ENCODE measurements around the gene MED12L.

Gene MED12L

GRCh38 chr3:151197981-151198767 is 112.7 kb downstream of the MED12L start:
- TF ChIP-seq CTCF (IDR thresholded peaks at IDR 0.05; ENCODE audit: low read depth, low read length), result no peak
- H3K4me3 ChIP-seq (ENCODE audit: low read depth, low read length), result no peak overlapping the region

GRCh38 chr3:151198849-151199248 is 113.4 kb downstream of the MED12L start:
- TF ChIP-seq CTCF (IDR thresholded peaks at IDR 0.05; ENCODE audit: low read depth, low read length), result no peak
- H3K4me3 ChIP-seq (ENCODE audit: low read depth, low read length), result no peak overlapping the region

GRCh38 chr3:151199554-151200438 is 114.3 kb downstream of the MED12L start:
- TF ChIP-seq CTCF (IDR thresholded peaks at IDR 0.05; ENCODE audit: low read depth, low read length), result no peak
- H3K4me3 ChIP-seq (ENCODE audit: low read depth, low read length), result no peak overlapping the region

- no peak for TF ChIP-seq CTCF (IDR thresholded peaks at IDR 0.05; ENCODE audit: low read depth, low read length)
- H3K4me3 ChIP-seq (ENCODE audit: low read depth, low read length), result no peak overlapping the region
These were observed 115.1 kb downstream of the MED12L start for GRCh38 chr3:151200586-151200985.

- no peak for TF ChIP-seq CTCF (IDR thresholded peaks at IDR 0.05; ENCODE audit: low read depth, low read length)
- no peak overlapping the region for H3K4me3 ChIP-seq (ENCODE audit: low read depth, low read length)
These were observed 115.7 kb downstream of the MED12L start for GRCh38 chr3:151201051-151201730.

GRCh38 chr3:151203051-151203420 is 117.6 kb downstream of the MED12L start, which contains the start of gene GPR171:
Gene GPR171 (minus strand): TSS chr3:151203216. CDS start chr3:151199386, 3,830 bp downstream.
- TF ChIP-seq CTCF (IDR thresholded peaks at IDR 0.05; ENCODE audit: low read depth, low read length), result no peak
- no peak within 1 kb of the TSS for H3K4me3 ChIP-seq (ENCODE audit: low read depth, low read length)
